Activated CD4-positive, alpha-beta T cell treated with anti-CD3 and anti-CD28 coated beads, Interleukin-2, amount 50 U/mL, for 1 hour (primary cell): ENCODE results near the gene PACS1.

Source experiments
- DNase-seq: peaks from one replicate; pipeline ENCODE4 v3.0.0-alpha.2; 2020

Gene PACS1

GRCh38 chr11:66292543-66293332, 222.7 kb downstream of the PACS1 start:
- no peak for DNase-seq

- DNase-seq = no peak
These were observed 223.3 kb downstream of the PACS1 start for GRCh38 chr11:66293352-66293751.

- no peak for DNase-seq
These were observed 223.9 kb downstream of the PACS1 start for GRCh38 chr11:66293777-66294625.
